WI38 (cell line): ENCODE data around the gene TBL1XR1.

Experiments used
- H3K4me3 ChIP-seq: 2 replicates; pipeline ENCODE4 v1.5.1; 2011; ENCODE audit warnings: low read depth, mild to moderate bottlenecking, control low read depth, low read length
- TF ChIP-seq, protein P1 (sequence below): IDR thresholded peaks from 2 replicates; pipeline ENCODE4 v1.5.1; 2012; ENCODE audit warnings: low read depth, mild to moderate bottlenecking, control low read depth, low read length

The TBL1XR1 gene

DNA sequence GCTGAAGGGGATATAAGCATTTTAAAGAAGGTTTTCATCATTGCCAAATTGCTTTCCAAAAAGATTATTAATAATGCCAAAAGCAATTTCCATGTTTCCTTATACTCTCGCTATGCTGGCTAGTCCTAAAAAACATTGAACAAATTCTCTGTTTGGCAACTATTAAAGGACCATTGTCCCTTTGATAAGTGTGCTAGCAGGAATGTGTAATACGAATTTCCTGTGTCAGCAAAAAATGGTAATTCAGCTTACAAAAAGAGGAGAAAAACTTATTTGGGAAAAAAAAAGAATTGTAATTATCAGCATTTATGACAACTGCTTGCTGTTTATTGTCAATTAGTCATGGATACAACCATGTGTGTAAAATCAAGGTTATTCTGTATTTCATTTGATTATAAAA lies 138.6 kb downstream of the TBL1XR1 start:
- no peak overlapping the region for H3K4me3 ChIP-seq
- TF ChIP-seq, protein P1, sequence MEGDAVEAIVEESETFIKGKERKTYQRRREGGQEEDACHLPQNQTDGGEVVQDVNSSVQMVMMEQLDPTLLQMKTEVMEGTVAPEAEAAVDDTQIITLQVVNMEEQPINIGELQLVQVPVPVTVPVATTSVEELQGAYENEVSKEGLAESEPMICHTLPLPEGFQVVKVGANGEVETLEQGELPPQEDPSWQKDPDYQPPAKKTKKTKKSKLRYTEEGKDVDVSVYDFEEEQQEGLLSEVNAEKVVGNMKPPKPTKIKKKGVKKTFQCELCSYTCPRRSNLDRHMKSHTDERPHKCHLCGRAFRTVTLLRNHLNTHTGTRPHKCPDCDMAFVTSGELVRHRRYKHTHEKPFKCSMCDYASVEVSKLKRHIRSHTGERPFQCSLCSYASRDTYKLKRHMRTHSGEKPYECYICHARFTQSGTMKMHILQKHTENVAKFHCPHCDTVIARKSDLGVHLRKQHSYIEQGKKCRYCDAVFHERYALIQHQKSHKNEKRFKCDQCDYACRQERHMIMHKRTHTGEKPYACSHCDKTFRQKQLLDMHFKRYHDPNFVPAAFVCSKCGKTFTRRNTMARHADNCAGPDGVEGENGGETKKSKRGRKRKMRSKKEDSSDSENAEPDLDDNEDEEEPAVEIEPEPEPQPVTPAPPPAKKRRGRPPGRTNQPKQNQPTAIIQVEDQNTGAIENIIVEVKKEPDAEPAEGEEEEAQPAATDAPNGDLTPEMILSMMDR, result no peak

DNA sequence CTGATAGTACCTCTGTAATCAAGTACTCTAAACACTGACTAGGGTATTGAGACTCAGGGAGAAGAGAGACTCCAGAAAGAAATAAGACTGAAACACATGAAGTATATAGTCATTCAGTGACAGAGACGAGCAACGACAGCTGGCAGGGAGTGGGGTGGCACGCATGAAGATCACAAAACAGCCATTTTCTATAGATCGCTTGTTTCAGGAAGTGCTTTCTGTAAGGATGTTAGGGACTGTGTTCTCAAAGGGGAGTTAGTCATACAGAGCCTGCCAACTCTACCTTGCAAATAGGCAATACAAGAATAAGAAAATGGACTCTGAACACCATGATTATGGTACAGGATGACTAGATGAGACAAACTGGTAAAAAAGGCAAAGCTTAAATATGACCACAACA lies 139.5 kb downstream of the TBL1XR1 start:
- TF ChIP-seq, protein P1, result no peak
- no peak overlapping the region for H3K4me3 ChIP-seq

DNA sequence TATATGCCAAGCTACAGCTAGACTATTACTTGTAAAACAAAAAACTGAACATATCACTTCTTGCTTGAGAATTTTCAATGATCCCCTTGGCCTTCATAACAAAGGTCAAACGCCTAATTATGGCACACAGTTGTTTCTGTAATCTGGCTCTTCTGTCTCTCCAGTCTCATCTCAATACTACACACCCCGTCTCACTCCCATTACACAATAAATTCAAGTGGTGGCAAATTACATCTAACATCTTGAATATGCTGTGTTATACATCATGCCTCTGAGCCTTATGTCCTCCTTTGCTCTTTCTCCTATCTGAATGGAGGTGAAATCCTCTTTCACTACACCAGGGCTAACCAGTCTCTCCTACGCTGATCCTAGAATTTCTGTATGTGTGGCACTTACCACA lies 140.4 kb downstream of the TBL1XR1 start:
- TF ChIP-seq, protein P1, result no peak
- no peak overlapping the region for H3K4me3 ChIP-seq

DNA sequence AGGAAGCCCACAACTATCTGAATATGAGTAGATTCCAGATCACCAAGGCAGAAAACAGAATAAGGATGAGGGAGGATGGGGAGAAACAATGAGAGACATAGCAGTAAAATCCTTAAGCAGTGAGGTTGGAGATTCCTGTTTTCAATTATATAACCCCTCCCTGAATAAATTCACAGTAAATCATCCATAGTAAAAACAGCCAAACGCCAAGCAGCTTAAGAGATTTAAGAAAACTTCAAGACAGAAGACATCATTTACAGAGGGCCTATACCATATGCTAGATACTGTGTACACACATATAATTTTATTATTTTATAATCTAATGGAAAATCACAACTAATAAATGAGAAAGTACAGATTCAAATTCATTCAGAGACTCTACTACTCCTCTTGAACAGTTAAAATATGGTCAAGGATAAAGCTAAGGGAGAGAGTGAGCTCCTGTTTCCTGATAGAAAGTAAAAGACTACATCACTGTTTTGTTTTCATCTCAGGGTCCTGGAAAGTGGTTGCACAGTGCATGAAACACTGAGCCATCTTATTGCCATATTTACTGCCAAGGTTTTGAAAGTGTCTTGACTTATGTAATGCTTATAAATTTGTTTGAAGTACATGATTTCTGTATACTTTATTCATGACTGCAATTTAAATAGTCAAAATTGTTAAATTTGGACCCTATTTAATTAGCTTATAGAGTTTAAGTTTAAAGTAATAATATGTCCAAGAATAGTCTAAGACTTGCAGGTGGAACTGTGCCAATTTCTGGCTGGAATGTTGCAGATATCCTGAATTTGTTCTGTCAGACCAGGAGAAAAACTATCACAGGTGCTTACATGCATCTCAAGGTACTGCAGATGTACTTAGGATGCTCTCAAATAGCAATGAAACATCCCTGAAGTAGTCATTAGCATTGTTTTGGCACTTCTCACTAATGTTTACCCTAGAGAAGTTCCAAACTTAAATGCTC lies 141.4 kb downstream of the TBL1XR1 start:
- TF ChIP-seq, protein P1, result no peak
- H3K4me3 ChIP-seq, result no peak overlapping the region

DNA sequence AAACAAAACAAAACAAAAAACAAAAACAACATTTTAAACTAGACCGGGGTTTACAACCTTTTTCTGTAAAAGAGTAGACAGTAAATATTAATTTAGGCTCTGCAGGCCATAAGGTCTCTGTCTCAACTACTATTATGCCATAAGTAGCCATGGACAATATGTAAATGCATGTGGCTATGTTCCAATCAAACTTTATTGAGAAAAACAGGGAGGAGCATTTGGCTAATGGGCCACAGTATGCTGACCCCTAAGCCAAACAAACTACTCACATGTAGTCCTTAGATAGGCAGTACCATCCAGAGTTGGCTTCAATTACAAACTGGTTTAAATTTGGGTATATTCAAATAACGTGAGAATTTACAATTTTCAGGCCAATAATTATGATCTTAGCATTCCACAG lies 144.2 kb downstream of the TBL1XR1 start:
- no peak overlapping the region for H3K4me3 ChIP-seq
- TF ChIP-seq, protein P1, result no peak

DNA sequence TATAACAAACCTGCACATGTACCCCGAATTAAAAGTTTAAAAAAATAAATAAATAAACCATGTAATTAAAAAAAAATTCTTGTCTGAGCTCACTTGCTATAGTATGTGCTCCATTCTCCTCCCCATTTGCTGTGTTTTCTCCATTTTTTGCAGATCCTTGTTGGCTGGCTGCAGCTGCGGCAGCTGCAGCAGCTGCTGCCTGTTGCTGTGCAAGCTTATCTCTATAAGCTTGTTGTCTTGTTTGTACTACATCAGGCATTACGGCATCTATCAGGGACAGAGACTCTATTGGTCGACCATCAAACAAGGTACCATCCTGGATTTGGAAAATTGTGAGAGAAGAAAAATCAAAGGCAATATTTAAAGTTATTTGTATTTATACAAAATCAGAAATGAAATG lies 145.9 kb downstream of the TBL1XR1 start:
- TF ChIP-seq, protein P1, result no peak
- no peak overlapping the region for H3K4me3 ChIP-seq

DNA sequence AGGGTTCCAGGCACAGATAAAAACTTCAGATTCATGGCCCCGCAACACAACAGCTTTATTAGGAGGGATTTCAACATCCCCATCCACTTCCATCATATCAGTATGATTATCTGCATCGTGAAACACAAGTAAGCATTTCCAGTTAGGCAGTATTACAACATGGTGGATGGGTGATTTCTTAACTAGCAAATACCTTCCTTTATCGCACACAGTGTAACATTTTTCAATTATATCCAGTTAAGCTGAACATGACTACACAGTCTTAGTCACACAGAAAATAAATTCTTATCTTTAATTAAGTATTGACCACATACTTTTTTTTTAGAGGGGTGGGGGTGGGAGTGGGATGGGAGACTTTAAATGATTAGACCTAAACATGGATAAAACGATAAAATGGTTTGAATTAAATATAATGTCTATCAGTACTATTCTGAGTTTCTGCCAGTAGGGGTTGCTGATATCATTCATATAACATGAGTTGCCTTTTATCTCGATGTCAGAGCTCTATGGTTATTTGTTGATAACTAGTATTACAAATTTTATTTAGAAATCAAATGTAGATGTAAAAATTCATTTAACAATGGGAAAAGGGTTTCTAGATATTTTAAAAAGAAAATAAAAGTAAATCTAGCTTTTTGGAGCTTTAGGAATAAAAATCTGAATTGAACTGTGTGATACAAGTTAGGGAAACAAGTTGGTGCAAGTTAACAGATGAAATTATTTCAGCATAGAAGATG lies 146.6 kb downstream of the TBL1XR1 start:
- H3K4me3 ChIP-seq, result no peak overlapping the region
- TF ChIP-seq, protein P1, result peak; percentile 33; the same call in 1 of the 2 replicates
